GM10266 (cell line): ENCODE data around the gene KCNJ1.

Source experiments
- DNase-seq: peaks from one replicate; pipeline ENCODE4 v3.0.0; 2012; ENCODE audit errors: extremely low spot score
- CTCF ChIP-seq: IDR thresholded peaks from 2 replicates; pipeline ENCODE4 v1.5.1; 2012; ENCODE audit warnings: mild to moderate bottlenecking, low read depth; ENCODE audit not compliant: control insufficient read depth, insufficient read depth; ENCODE audit errors: missing control alignments

The KCNJ1 gene

GRCh38 chr11:128888034-128888985 is 21.2 kb upstream of the KCNJ1 start:
- TF ChIP-seq CTCF = no peak
- DNase-seq = no peak

GRCh38 chr11:128886406-128887124 is 19.5 kb upstream of the KCNJ1 start:
- peak; percentile 18 for TF ChIP-seq CTCF
- no peak for DNase-seq

GRCh38 chr11:128884703-128885338 is 17.7 kb upstream of the KCNJ1 start:
- DNase-seq = peak; percentile 75
- peak; percentile 71 for TF ChIP-seq CTCF

GRCh38 chr11:128884054-128884453 is 17.0 kb upstream of the KCNJ1 start:
- TF ChIP-seq CTCF = no peak
- no peak for DNase-seq

GRCh38 chr11:128882451-128882850 is 15.4 kb upstream of the KCNJ1 start:
- TF ChIP-seq CTCF = no peak
- no peak for DNase-seq

- no peak for DNase-seq
- TF ChIP-seq CTCF = no peak
These were observed 14.1 kb upstream of the KCNJ1 start for GRCh38 chr11:128881221-128881620.
